H9 (cell line): ENCODE data around the gene BSPRY. TPM values are rescaled to one million over a fixed set of nuclear protein-coding genes. Genes with fewer than 3 reads are reported as not detected.

ENCODE experiments used
- DNase-seq: peaks from one replicate; pipeline ENCODE4 v3.0.0-alpha.2; 2017
- H2AFZ ChIP-seq: one replicate; pipeline ENCODE4 v1.6.1; 2013; ENCODE audit warnings: mild to moderate bottlenecking, low read length, control low read depth, moderate library complexity
- H2AK5ac ChIP-seq: 2 replicates; pipeline ENCODE4 v1.6.1; 2013; ENCODE audit warnings: low read length, control low read depth, mixed read lengths; ENCODE audit not compliant: insufficient read length
- H2BK120ac ChIP-seq: one replicate; pipeline ENCODE4 v1.6.1; 2013; ENCODE audit warnings: low read depth, mild to moderate bottlenecking, low read length, control low read depth, inconsistent platforms; ENCODE audit not compliant: poor library complexity, severe bottlenecking
- H2BK12ac ChIP-seq: 2 replicates; pipeline ENCODE4 v1.6.1; 2013; ENCODE audit warnings: low read length, control low read depth, mixed read lengths, low read depth; ENCODE audit not compliant: insufficient read length
- H2BK15ac ChIP-seq: 2 replicates; pipeline ENCODE4 v1.6.1; 2013; ENCODE audit warnings: low read depth, low read length, control low read depth
- H2BK20ac ChIP-seq: one replicate; pipeline ENCODE4 v1.6.1; 2013; ENCODE audit warnings: low read depth, mild to moderate bottlenecking, low read length, control low read depth, inconsistent platforms; ENCODE audit not compliant: poor library complexity, severe bottlenecking
- H2BK5ac ChIP-seq: 2 replicates; pipeline ENCODE4 v1.6.1; 2013; ENCODE audit warnings: low read length, control low read depth, mixed read lengths; ENCODE audit not compliant: insufficient read length
- H3K14ac ChIP-seq: 2 replicates; pipeline ENCODE4 v1.6.1; 2013; ENCODE audit warnings: low read length, control low read depth; ENCODE audit not compliant: insufficient read depth
- H3K18ac ChIP-seq: 2 replicates; pipeline ENCODE4 v1.6.1; 2013; ENCODE audit warnings: low read depth, mild to moderate bottlenecking, mixed read lengths, low read length, control low read depth; ENCODE audit not compliant: insufficient read length
- H3K23ac ChIP-seq: 2 replicates; pipeline ENCODE4 v1.6.1; 2013; ENCODE audit warnings: low read length, control low read depth, mixed read lengths, low read depth; ENCODE audit not compliant: insufficient read length
- H3K23me2 ChIP-seq: 2 replicates; pipeline ENCODE4 v1.6.1; 2013; ENCODE audit warnings: low read depth, mild to moderate bottlenecking, mixed read lengths, low read length, control low read depth; ENCODE audit not compliant: insufficient read length, poor library complexity, severe bottlenecking
- H3K27ac ChIP-seq: 2 replicates; pipeline ENCODE4 v1.5.1; 2013; ENCODE audit warnings: low read length, control low read depth, mixed read lengths, low read depth; ENCODE audit not compliant: insufficient read length
- H3K27me3 ChIP-seq: 2 replicates; pipeline ENCODE4 v1.6.1; 2013; ENCODE audit warnings: low read length, control low read depth, inconsistent platforms; ENCODE audit not compliant: insufficient read depth
- H3K4ac ChIP-seq: 2 replicates; pipeline ENCODE4 v1.6.1; 2013; ENCODE audit warnings: low read depth, mild to moderate bottlenecking, control low read depth, inconsistent platforms, low read length, moderate library complexity
- H3K4me1 ChIP-seq: 2 replicates; pipeline ENCODE4 v1.6.1; 2013; ENCODE audit warnings: low read length, control low read depth, inconsistent platforms; ENCODE audit not compliant: insufficient read depth
- H3K4me2 ChIP-seq: 2 replicates; pipeline ENCODE4 v1.6.1; 2013; ENCODE audit warnings: low read length, control low read depth, mixed read lengths; ENCODE audit not compliant: insufficient read length, insufficient read depth
- H3K56ac ChIP-seq: 2 replicates; pipeline ENCODE4 v1.6.1; 2013; ENCODE audit warnings: low read depth, mild to moderate bottlenecking, mixed read lengths, low read length, control low read depth; ENCODE audit not compliant: insufficient read length
- H3K79me1 ChIP-seq: 2 replicates; pipeline ENCODE4 v1.6.1; 2013; ENCODE audit warnings: low read depth, mild to moderate bottlenecking, moderate library complexity, low read length, control low read depth, inconsistent platforms; ENCODE audit not compliant: insufficient read depth, poor library complexity, severe bottlenecking
- H3K79me2 ChIP-seq: 2 replicates; pipeline ENCODE4 v1.6.1; 2013; ENCODE audit warnings: low read length, control low read depth, inconsistent platforms; ENCODE audit not compliant: insufficient read depth
- H3K9ac ChIP-seq: 2 replicates; pipeline ENCODE4 v1.6.1; 2013; ENCODE audit warnings: low read length, control low read depth, mixed read lengths; ENCODE audit not compliant: insufficient read length; ENCODE audit errors: extremely low read depth
- H3K9me3 ChIP-seq: one replicate; pipeline ENCODE4 v1.6.1; 2013; ENCODE audit warnings: low read depth, low read length, inconsistent platforms; ENCODE audit not compliant: control insufficient read depth
- H3T11ph ChIP-seq: one replicate; pipeline ENCODE4 v1.6.1; 2013; ENCODE audit warnings: mild to moderate bottlenecking, low read length, control low read depth, inconsistent platforms
- H4K20me1 ChIP-seq: one replicate; pipeline ENCODE4 v1.6.1; 2013; ENCODE audit not compliant: control insufficient read depth, insufficient read length, insufficient read depth
- H4K5ac ChIP-seq: 2 replicates; pipeline ENCODE4 v1.6.1; 2013; ENCODE audit warnings: low read depth, mild to moderate bottlenecking, mixed read lengths, low read length, control low read depth; ENCODE audit not compliant: insufficient read length
- H4K8ac ChIP-seq: replicated peaks from 2 replicates; pipeline ENCODE4 v1.6.1; 2013; ENCODE audit warnings: low read length, control low read depth, mixed read lengths, low read depth; ENCODE audit not compliant: insufficient read length
- H4K91ac ChIP-seq: 2 replicates; pipeline ENCODE4 v1.6.1; 2013; ENCODE audit warnings: low read depth, mild to moderate bottlenecking, moderate library complexity, mixed read lengths, low read length, control low read depth; ENCODE audit not compliant: insufficient read length
- H3K27ac Mint-ChIP-seq, 3 experiments: 2 replicates in 2 of 3; 3 replicates in 1 of 3; pipeline ENCODE4 v1.8.0; 2020 to 2021; ENCODE audit warnings: mixed read lengths in 3 of 3, mild to moderate bottlenecking in 1 of 3, moderate library complexity in 1 of 3
- H3K27me3 Mint-ChIP-seq: 2 replicates; pipeline ENCODE4 v1.8.0; 2021; ENCODE audit warnings: low read depth, mild to moderate bottlenecking, moderate library complexity, mixed read lengths
- H3K36me3 Mint-ChIP-seq, 3 experiments: 2 replicates in 2 of 3; 3 replicates in 1 of 3; pipeline ENCODE4 v1.8.0; 2020 to 2021; ENCODE audit warnings: low read depth in 3 of 3, mixed read lengths in 3 of 3; ENCODE audit not compliant: insufficient read depth in 1 of 3
- H3K4me1 Mint-ChIP-seq, 2 experiments: 2 replicates each; pipeline ENCODE4 v1.8.0; 2020; ENCODE audit warnings: mixed read lengths in 2 of 2
- H3K4me3 Mint-ChIP-seq, 2 experiments: 2 replicates in 1 of 2; 3 replicates in 1 of 2; pipeline ENCODE4 v1.8.0; 2020 to 2021; ENCODE audit warnings: mild to moderate bottlenecking in 2 of 2, mixed read lengths in 2 of 2, moderate library complexity in 1 of 2
- H3K9me3 Mint-ChIP-seq, 2 experiments: 2 replicates in 1 of 2; 3 replicates in 1 of 2; pipeline ENCODE4 v1.8.0; 2020; ENCODE audit warnings: mild to moderate bottlenecking in 2 of 2, mixed read lengths in 2 of 2, moderate library complexity in 1 of 2
- WGBS: extraction: QIAGEN DNeasy Blood & Tissue Kit; methylation state at CpG from one replicate; pipeline ENCODE4 v1.1.7; 2013; ENCODE audit warnings: missing lambda C conversion rate, low lambda C conversion rate, mixed read lengths; ENCODE audit not compliant: insufficient read length; ENCODE audit errors: extremely low coverage; 5-methylcytosine and 5-hydroxymethylcytosine counted together
- total RNA-seq: library from RNA; stranded (reverse); gene quantifications from 2 replicates; pipeline ENCODE4 v1.2.1, GENCODE V29; 2021
- TF ChIP-seq, protein P1 (sequence below): fragments of 200-600 bp; sonication (generic); conservative IDR thresholded peaks from 3 replicates; pipeline ENCODE4 v1.8.0; 2021; ENCODE audit warnings: antibody characterized with exemption, mild to moderate bottlenecking

BSPRY gene
- total RNA-seq, 1 experiment from 2014 or later = 4.5 TPM

DNA sequence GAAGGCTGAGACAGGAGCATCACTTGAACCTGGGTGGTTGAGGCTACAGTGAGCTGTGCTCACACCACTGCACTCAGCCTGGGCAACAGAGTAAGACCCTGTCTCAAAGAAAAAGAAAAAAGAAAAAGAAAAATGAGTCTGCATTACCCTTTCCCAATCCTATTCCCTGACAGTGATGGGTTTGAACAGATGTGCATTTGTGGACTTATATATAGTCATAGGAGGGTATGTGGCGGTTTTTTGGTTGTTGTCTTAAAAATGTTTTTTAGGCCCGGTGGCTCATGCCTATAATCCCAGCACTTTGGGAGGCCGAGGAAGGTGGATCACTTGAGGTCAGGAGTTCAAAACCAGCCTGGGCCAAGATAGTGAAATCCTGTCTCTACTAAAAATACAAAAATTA is 14.0 kb downstream of the BSPRY start:
- Histone ChIP-seq H3K18ac (no peak overlapping the region), H3K4ac (no peak overlapping the region), H4K8ac (no peak overlapping the region), H3K14ac (no peak overlapping the region), H3T11ph (no peak overlapping the region), H4K5ac (no peak overlapping the region), H4K91ac (no peak overlapping the region), H3K4me2 (no peak overlapping the region), H3K9ac (no peak overlapping the region), H3K23ac (no peak overlapping the region), H2BK120ac (no peak overlapping the region), H4K20me1 (no peaks in the 10 kb centered on the region), H2AFZ (no peak overlapping the region), H3K27me3 (no peaks in the 10 kb centered on the region), H3K9me3 (no peaks in the 10 kb centered on the region), H3K4me1 (no peaks in the 10 kb centered on the region; the same call in 1 of the 2 replicates), H2BK12ac (no peak overlapping the region), H3K56ac (no peak overlapping the region), H3K79me1 (no peaks in the 10 kb centered on the region), H3K23me2 (peaks cover 1% of the 10 kb centered on the region), H3K27ac (no peak overlapping the region), H3K79me2 (no peaks in the 10 kb centered on the region), H2BK15ac (no peak overlapping the region), H2BK20ac (no peak overlapping the region), H2AK5ac (no peak overlapping the region), H2BK5ac (no peak overlapping the region)
- WGBS = no CpG with 5 or more reads among the region's 3 CpGs
- H3K36me3 Mint-ChIP-seq = peaks cover 0 to 1% (median 0%) of the 10 kb centered on the region in 3 experiments; a peak in 2 of 7 replicates
- H3K9me3 Mint-ChIP-seq = no peaks in the 10 kb centered on the region
- no peak for DNase-seq
- TF ChIP-seq, protein P1, sequence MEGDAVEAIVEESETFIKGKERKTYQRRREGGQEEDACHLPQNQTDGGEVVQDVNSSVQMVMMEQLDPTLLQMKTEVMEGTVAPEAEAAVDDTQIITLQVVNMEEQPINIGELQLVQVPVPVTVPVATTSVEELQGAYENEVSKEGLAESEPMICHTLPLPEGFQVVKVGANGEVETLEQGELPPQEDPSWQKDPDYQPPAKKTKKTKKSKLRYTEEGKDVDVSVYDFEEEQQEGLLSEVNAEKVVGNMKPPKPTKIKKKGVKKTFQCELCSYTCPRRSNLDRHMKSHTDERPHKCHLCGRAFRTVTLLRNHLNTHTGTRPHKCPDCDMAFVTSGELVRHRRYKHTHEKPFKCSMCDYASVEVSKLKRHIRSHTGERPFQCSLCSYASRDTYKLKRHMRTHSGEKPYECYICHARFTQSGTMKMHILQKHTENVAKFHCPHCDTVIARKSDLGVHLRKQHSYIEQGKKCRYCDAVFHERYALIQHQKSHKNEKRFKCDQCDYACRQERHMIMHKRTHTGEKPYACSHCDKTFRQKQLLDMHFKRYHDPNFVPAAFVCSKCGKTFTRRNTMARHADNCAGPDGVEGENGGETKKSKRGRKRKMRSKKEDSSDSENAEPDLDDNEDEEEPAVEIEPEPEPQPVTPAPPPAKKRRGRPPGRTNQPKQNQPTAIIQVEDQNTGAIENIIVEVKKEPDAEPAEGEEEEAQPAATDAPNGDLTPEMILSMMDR = no peak
- H3K27me3 Mint-ChIP-seq = no peaks in the 10 kb centered on the region
- H3K4me1 Mint-ChIP-seq = peaks cover 6 to 7% of the 10 kb centered on the region in 2 experiments
- no peak overlapping the region for H3K27ac Mint-ChIP-seq
- no peak overlapping the region for H3K4me3 Mint-ChIP-seq
